ENCODE measurements around the gene HAND1. TPM values are rescaled to one million over a fixed set of nuclear protein-coding genes. Genes with fewer than 3 reads are reported as not detected.

HAND1 gene
- total RNA-seq, 1 donor from 2014 or later, result not detected

GRCh38 chr5:154476354-154477205 lies 1.4 kb downstream of the HAND1 start:
- Mint-ChIP-seq H3K4me3 (ENCODE audit: unreplicated experiment) (no peak overlapping the region), H3K27me3 (ENCODE audit: low read depth) (peaks cover 87% of the 10 kb centered on the region), H3K27ac (ENCODE audit: unreplicated experiment) (no peak overlapping the region)

GRCh38 chr5:154475591-154476353 lies 2.3 kb downstream of the HAND1 start:
- no peak overlapping the region for H3K4me3 Mint-ChIP-seq (ENCODE audit: unreplicated experiment)
- DNase-seq (ENCODE audit: low spot score), result no peak
- H3K27ac Mint-ChIP-seq (ENCODE audit: unreplicated experiment), result no peak overlapping the region
- no peaks in the 10 kb centered on the region for H3K9me3 Mint-ChIP-seq (ENCODE audit: low read depth)
- TF ChIP-seq CTCF (IDR thresholded peaks at IDR 0.05), result no peak
- peaks cover 3% of the 10 kb centered on the region for H3K36me3 Mint-ChIP-seq (ENCODE audit: low read depth)
- H3K4me1 Mint-ChIP-seq (ENCODE audit: low read depth), result peaks cover 36% of the 10 kb centered on the region
- H3K27me3 Mint-ChIP-seq (ENCODE audit: low read depth), result peaks cover 87% of the 10 kb centered on the region

More at GRCh38 chr5:154476354-154477205, 1.4 kb downstream of the HAND1 start:
- no peak for TF ChIP-seq CTCF (IDR thresholded peaks at IDR 0.05)
- H3K36me3 Mint-ChIP-seq (ENCODE audit: low read depth), result peaks cover 3% of the 10 kb centered on the region
- DNase-seq (ENCODE audit: low spot score), result no peak
- H3K4me1 Mint-ChIP-seq (ENCODE audit: low read depth), result peaks cover 36% of the 10 kb centered on the region
- no peaks in the 10 kb centered on the region for H3K9me3 Mint-ChIP-seq (ENCODE audit: low read depth)

GRCh38 chr5:154474396-154475334 lies 3.4 kb downstream of the HAND1 start:
- Mint-ChIP-seq H3K36me3 (ENCODE audit: low read depth) (peaks cover 3% of the 10 kb centered on the region), H3K27me3 (ENCODE audit: low read depth) (peaks cover 88% of the 10 kb centered on the region), H3K27ac (ENCODE audit: unreplicated experiment) (no peak overlapping the region), H3K4me1 (ENCODE audit: low read depth) (peaks cover 36% of the 10 kb centered on the region), H3K4me3 (ENCODE audit: unreplicated experiment) (no peak overlapping the region), H3K9me3 (ENCODE audit: low read depth) (no peaks in the 10 kb centered on the region)
- no peak for DNase-seq (ENCODE audit: low spot score)
- TF ChIP-seq CTCF (IDR thresholded peaks at IDR 0.05), result no peak

- no peak for TF ChIP-seq CTCF (IDR thresholded peaks at IDR 0.05)
- Mint-ChIP-seq H3K27me3 (ENCODE audit: low read depth) (peaks cover 87% of the 10 kb centered on the region), H3K27ac (ENCODE audit: unreplicated experiment) (no peak overlapping the region), H3K4me3 (ENCODE audit: unreplicated experiment) (peak overlapping the region; percentile 16), H3K4me1 (ENCODE audit: low read depth) (peaks cover 29% of the 10 kb centered on the region), H3K36me3 (ENCODE audit: low read depth) (peaks cover 3% of the 10 kb centered on the region), H3K9me3 (ENCODE audit: low read depth) (no peaks in the 10 kb centered on the region)
- DNase-seq (ENCODE audit: low spot score), result no peak
These were observed 4.3 kb downstream of the HAND1 start for GRCh38 chr5:154473581-154474283.
